ENCODE data around the gene BGN.

BGN gene

GRCh38 chrX:153465691-153466380 is 28.9 kb upstream of the BGN start (continued):
- TF ChIP-seq PRDM10 (tag by site-specific recombination; IDR thresholded peaks at IDR 0.05), result no peak
- TF ChIP-seq ZNF239 (tag by site-specific recombination; IDR thresholded peaks at IDR 0.05), result no peak
- TF ChIP-seq YY2 (tag by site-specific recombination; IDR thresholded peaks at IDR 0.05), result no peak
- 0 out of 2 replicates have a peak, but pooled peaks have one; percentile 13 for TF ChIP-seq ZIC2 (tag by site-specific recombination; IDR thresholded peaks at IDR 0.05)
- TF ChIP-seq ZNF174 (tag by site-specific recombination; IDR thresholded peaks at IDR 0.05), result no peak
- TF ChIP-seq PRDM6 (tag by site-specific recombination; IDR thresholded peaks at IDR 0.05), result no peak
- TF ChIP-seq ZNF341 (tag by site-specific recombination; IDR thresholded peaks at IDR 0.05; ENCODE audit: low read depth), result peak; percentile 41; the same call in 1 of the 2 replicates
- no peak for TF ChIP-seq ZBTB26 (tag by site-specific recombination; optimal IDR thresholded peaks at IDR 0.05)
- TF ChIP-seq ZNF747 (tag by site-specific recombination; IDR thresholded peaks at IDR 0.05), result no peak
- TF ChIP-seq ZNF10 (tag by site-specific recombination; IDR thresholded peaks at IDR 0.05), result no peak
- TF ChIP-seq ZBTB8A (tag by site-specific recombination; IDR thresholded peaks at IDR 0.05), result no peak
- no peak for TF ChIP-seq ZNF350 (tag by site-specific recombination; IDR thresholded peaks at IDR 0.05)
- peak; percentile 28; the same call in 1 of the 2 replicates for TF ChIP-seq ZFHX2 (tag by site-specific recombination; conservative IDR thresholded peaks at IDR 0.05)
- TF ChIP-seq ZNF266 (tag by site-specific recombination; IDR thresholded peaks at IDR 0.05; ENCODE audit: low read depth), result no peak
- TF ChIP-seq ZNF274 (IDR thresholded peaks at IDR 0.05; ENCODE audit: low read length), result no peak
- TF ChIP-seq ZNF274 (tag by site-specific recombination; IDR thresholded peaks at IDR 0.05; ENCODE audit: borderline replicate concordance), result no peak
- TF ChIP-seq ZNF449 (tag by site-specific recombination; IDR thresholded peaks at IDR 0.05), result 0 out of 2 replicates have a peak, but pooled peaks have one; percentile 48

GRCh38 chrX:153468008-153468580 is 26.7 kb upstream of the BGN start:
- Histone ChIP-seq H3K9me3 (ENCODE audit: control insufficient read depth, insufficient read depth, low read depth, low read length) (no peaks in the 10 kb centered on the region), H3K36me3 (ENCODE audit: control insufficient read depth in 2 of 2, insufficient read depth in 1 of 2, low read length in 2 of 2) (peaks cover 0 to 43% of the 10 kb centered on the region in 2 experiments; a peak in 1 of 3 replicates), H3K4me1 (ENCODE audit: control insufficient read depth, insufficient read depth, low read length) (no peaks in the 10 kb centered on the region), H3K27ac (ENCODE audit: extremely low read depth, low read depth, low read length) (no peak overlapping the region), H3K4me3 (ENCODE audit: low read depth, low read length) (no peak overlapping the region)
- no peak for TF ChIP-seq ZNF580 (tag by site-specific recombination; IDR thresholded peaks at IDR 0.05)
- TF ChIP-seq ZNF23 (tag by site-specific recombination; IDR thresholded peaks at IDR 0.05; ENCODE audit: borderline replicate concordance), result no peak
- no peak for TF ChIP-seq GLIS1 (tag by site-specific recombination; IDR thresholded peaks at IDR 0.05)
- peak; percentile 90 for TF ChIP-seq ZIC2 (tag by site-specific recombination; IDR thresholded peaks at IDR 0.05)
- CTCF ChIA-PET, result interaction anchor here (8.6 kb wide), 1 partner anchor 40 kb away, joined by 89 read pairs; no protein-coding TSS in a partner anchor
- POLR2A ChIA-PET, result no interaction called here
